Neuronal stem cell (in vitro differentiated cells): ENCODE results near the gene TANGO6.

Experiments used
- DNase-seq: peaks from one replicate; pipeline ENCODE4 v3.0.0-alpha.2; 2013; ENCODE audit warnings: low spot score
- H2AFZ ChIP-seq: one replicate; pipeline ENCODE4 v1.6.1; 2013; ENCODE audit warnings: mild to moderate bottlenecking, low read length, inconsistent platforms
- H2AK5ac ChIP-seq: 2 replicates; pipeline ENCODE4 v1.6.1; 2013; ENCODE audit warnings: low read depth, mild to moderate bottlenecking, inconsistent platforms, low read length, moderate library complexity, mixed read lengths
- H2BK120ac ChIP-seq: 2 replicates; pipeline ENCODE4 v1.6.1; 2013; ENCODE audit warnings: low read depth, mild to moderate bottlenecking, inconsistent platforms, low read length, moderate library complexity, mixed read lengths
- H2BK12ac ChIP-seq: one replicate; pipeline ENCODE4 v1.6.1; 2013; ENCODE audit warnings: low read length, inconsistent platforms
- H2BK15ac ChIP-seq: 2 replicates; pipeline ENCODE4 v1.6.1; 2013; ENCODE audit warnings: mild to moderate bottlenecking, low read length, inconsistent platforms, mixed read lengths
- H2BK5ac ChIP-seq: one replicate; pipeline ENCODE4 v1.6.1; 2013; ENCODE audit warnings: inconsistent platforms, mild to moderate bottlenecking, low read length, moderate library complexity
- H3K14ac ChIP-seq: one replicate; pipeline ENCODE4 v1.6.1; 2013; ENCODE audit warnings: low read length, inconsistent platforms
- H3K18ac ChIP-seq: 2 replicates; pipeline ENCODE4 v1.6.1; 2013; ENCODE audit warnings: low read length, inconsistent platforms
- H3K23ac ChIP-seq: 2 replicates; pipeline ENCODE4 v1.6.1; 2013; ENCODE audit warnings: low read depth, mild to moderate bottlenecking, mixed read lengths, low read length, inconsistent platforms; ENCODE audit not compliant: poor library complexity
- H3K27ac ChIP-seq: replicated peaks from 3 replicates; pipeline ENCODE4 v1.5.1; 2013; ENCODE audit warnings: low read length, inconsistent platforms
- H3K27me3 ChIP-seq, 3 experiments: 2 replicates each; pipeline ENCODE4 v1.6.1; 2013; ENCODE audit warnings: low read length in 3 of 3, mild to moderate bottlenecking in 2 of 3, inconsistent platforms in 1 of 3, low read depth in 1 of 3, mixed read lengths in 1 of 3, moderate library complexity in 1 of 3; ENCODE audit not compliant: control insufficient read depth in 3 of 3, insufficient read depth in 3 of 3
- H3K36me3 ChIP-seq, 2 donors: replicated peaks in 1 of 2; 2 replicates each; pipeline ENCODE4 v1.6.1; 2013; ENCODE audit warnings: low read length in 2 of 2; ENCODE audit not compliant: control insufficient read depth in 2 of 2, insufficient read depth in 2 of 2
- H3K4ac ChIP-seq: 2 replicates; pipeline ENCODE4 v1.6.1; 2013; ENCODE audit warnings: inconsistent platforms, mild to moderate bottlenecking, low read length, moderate library complexity
- H3K4me1 ChIP-seq, 2 donors: 1 replicate in 1 of 2; 2 replicates in 1 of 2; pipeline ENCODE4 v1.6.1; 2013; ENCODE audit warnings: low read length in 2 of 2, low read depth in 1 of 2; ENCODE audit not compliant: control insufficient read depth in 2 of 2, insufficient read depth in 1 of 2
- H3K4me2 ChIP-seq: one replicate; pipeline ENCODE4 v1.6.1; 2013; ENCODE audit warnings: mild to moderate bottlenecking, low read length, inconsistent platforms; ENCODE audit not compliant: insufficient read depth, poor library complexity, severe bottlenecking
- H3K4me3 ChIP-seq, 2 donors: 2 replicates each; pipeline ENCODE4 v1.5.1; 2013; ENCODE audit warnings: low read length in 2 of 2, mild to moderate bottlenecking in 2 of 2, inconsistent platforms in 1 of 2, moderate library complexity in 1 of 2
- H3K79me1 ChIP-seq: one replicate; pipeline ENCODE4 v1.6.1; 2013; ENCODE audit warnings: low read depth, mild to moderate bottlenecking, inconsistent platforms, low read length, moderate library complexity
- H3K9ac ChIP-seq: one replicate; pipeline ENCODE4 v1.6.1; 2013; ENCODE audit warnings: mild to moderate bottlenecking, low read depth, low read length, inconsistent platforms; ENCODE audit not compliant: poor library complexity
- H3K9me3 ChIP-seq, 2 donors: replicated peaks in 1 of 2; 2 replicates each; pipeline versions ENCODE3 to v1.6.1; 2013; ENCODE audit warnings: low read length in 2 of 2, mild to moderate bottlenecking in 2 of 2, inconsistent platforms in 1 of 2, low read depth in 1 of 2, mixed read lengths in 1 of 2, moderate library complexity in 1 of 2; ENCODE audit not compliant: control insufficient read depth in 2 of 2, insufficient read depth in 1 of 2
- H4K8ac ChIP-seq: one replicate; pipeline ENCODE4 v1.6.1; 2013; ENCODE audit warnings: low read depth, mild to moderate bottlenecking, inconsistent platforms, low read length, moderate library complexity
- H4K91ac ChIP-seq: one replicate; pipeline ENCODE4 v1.6.1; 2013; ENCODE audit warnings: low read length, low read depth, mild to moderate bottlenecking, inconsistent platforms; ENCODE audit not compliant: poor library complexity
- WGBS, 2 donors: extraction: QIAGEN DNeasy Blood & Tissue Kit; methylation state at CpG; one replicate each; pipeline ENCODE4 v1.1.7; 2013; ENCODE audit warnings: missing lambda C conversion rate in 2 of 2, mixed read lengths in 1 of 2; ENCODE audit not compliant: insufficient read length in 2 of 2, insufficient replicate concordance in 1 of 2; ENCODE audit errors: extremely low coverage in 2 of 2; 5-methylcytosine and 5-hydroxymethylcytosine counted together

Gene TANGO6

DNA sequence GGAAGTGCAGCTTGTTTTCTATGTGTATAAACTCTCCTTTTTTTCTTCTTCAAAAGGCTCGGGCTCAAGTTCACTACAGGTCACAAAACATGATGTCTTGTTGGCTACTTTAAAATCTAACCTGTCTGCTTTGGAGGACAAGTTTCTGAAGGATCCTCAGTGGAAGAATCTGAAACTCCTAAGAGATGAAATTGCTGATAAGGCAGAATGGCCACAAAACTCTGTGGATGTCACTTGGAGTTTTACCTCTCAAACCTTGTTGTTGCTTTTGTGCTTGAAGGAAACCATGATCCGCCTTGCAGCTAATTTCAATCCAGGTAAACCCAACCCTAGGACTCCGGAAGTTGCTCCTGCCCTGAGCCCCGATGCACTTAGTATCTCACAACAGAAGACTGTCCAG lies 16.5 kb downstream of the TANGO6 start:
- no peak for DNase-seq
- no peak overlapping the region for H3K4ac ChIP-seq
- no peak overlapping the region for H3K4me2 ChIP-seq

GRCh38 chr16:68860978-68861892 lies 17.9 kb downstream of the TANGO6 start:
- no peak for DNase-seq
- Histone ChIP-seq H2BK5ac (no peak overlapping the region), H4K91ac (no peak overlapping the region), H3K4me1 (no peaks in the 10 kb centered on the region), H2BK15ac (no peak overlapping the region), H3K9ac (no peak overlapping the region), H4K8ac (no peak overlapping the region), H3K23ac (no peak overlapping the region), H2BK12ac (no peak overlapping the region), H2BK120ac (no peak overlapping the region), H3K4me2 (no peak overlapping the region), H3K18ac (no peak overlapping the region), H3K36me3 (peaks cover 6 to 23% of the 10 kb centered on the region in 2 donors), H3K27ac (no peak overlapping the region), H3K14ac (no peak overlapping the region), H3K27me3 (no peaks in the 10 kb centered on the region), H3K79me1 (no peaks in the 10 kb centered on the region), H2AFZ (no peak overlapping the region), H3K4ac (no peak overlapping the region), H3K9me3 (no peaks in the 10 kb centered on the region), H2AK5ac (no peak overlapping the region), H3K4me3 (no peak overlapping the region)
- WGBS, 2 donors = no CpG with 5 or more reads among the region's 15 CpGs

More for the DNA sequence above, 16.5 kb downstream of the TANGO6 start:
- Histone ChIP-seq H2BK15ac (no peak overlapping the region), H4K8ac (no peak overlapping the region), H3K14ac (no peak overlapping the region), H2BK5ac (no peak overlapping the region), H2BK12ac (no peak overlapping the region), H4K91ac (no peak overlapping the region), H3K79me1 (no peaks in the 10 kb centered on the region), H2BK120ac (no peak overlapping the region), H3K9ac (no peak overlapping the region), H3K4me3 (no peak overlapping the region), H2AFZ (no peak overlapping the region), H3K18ac (no peak overlapping the region), H2AK5ac (no peak overlapping the region), H3K27ac (no peak overlapping the region), H3K23ac (no peak overlapping the region), H3K9me3 (no peaks in the 10 kb centered on the region), H3K36me3 (peaks cover 4 to 23% of the 10 kb centered on the region in 2 donors), H3K27me3 (no peaks in the 10 kb centered on the region), H3K4me1 (no peaks in the 10 kb centered on the region)
- no CpG with 5 or more reads among the region's 4 CpGs for WGBS, 2 donors

DNA sequence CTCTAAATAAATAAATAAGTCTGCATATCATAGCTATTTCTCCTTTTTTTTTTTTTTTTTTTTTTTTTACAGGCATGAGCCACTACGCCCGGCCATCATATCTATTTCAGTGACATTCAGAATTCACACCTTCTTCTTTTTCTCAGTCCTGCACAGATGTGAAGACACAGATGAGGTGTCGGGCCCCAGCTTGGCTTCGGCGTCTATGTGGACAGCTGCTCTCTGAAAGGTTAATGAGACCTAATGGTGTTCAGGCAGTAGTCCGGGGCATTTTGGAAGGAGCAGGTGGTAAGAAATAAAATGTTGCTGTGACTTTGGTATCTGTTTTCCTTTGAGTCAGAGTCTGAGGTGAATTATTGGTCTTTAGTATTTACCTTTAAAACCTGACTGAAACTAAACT lies 23.6 kb downstream of the TANGO6 start:
- Histone ChIP-seq H2BK12ac (no peak overlapping the region), H3K27me3 (no peaks in the 10 kb centered on the region), H3K9ac (no peak overlapping the region), H4K91ac (no peak overlapping the region), H3K4ac (no peak overlapping the region), H3K4me1 (no peaks in the 10 kb centered on the region), H3K4me2 (no peak overlapping the region), H2AFZ (no peak overlapping the region), H3K23ac (no peak overlapping the region), H2BK120ac (no peak overlapping the region), H3K18ac (no peak overlapping the region), H3K4me3 (no peak overlapping the region), H2BK15ac (no peak overlapping the region), H3K9me3 (no peaks in the 10 kb centered on the region), H3K14ac (no peak overlapping the region), H2BK5ac (no peak overlapping the region), H4K8ac (no peak overlapping the region), H3K27ac (no peak overlapping the region), H3K79me1 (no peaks in the 10 kb centered on the region), H3K36me3 (peaks cover 1 to 17% of the 10 kb centered on the region in 2 donors), H2AK5ac (no peak overlapping the region)
- no CpG with 5 or more reads among the region's 6 CpGs for WGBS, 2 donors
- no peak for DNase-seq

DNA sequence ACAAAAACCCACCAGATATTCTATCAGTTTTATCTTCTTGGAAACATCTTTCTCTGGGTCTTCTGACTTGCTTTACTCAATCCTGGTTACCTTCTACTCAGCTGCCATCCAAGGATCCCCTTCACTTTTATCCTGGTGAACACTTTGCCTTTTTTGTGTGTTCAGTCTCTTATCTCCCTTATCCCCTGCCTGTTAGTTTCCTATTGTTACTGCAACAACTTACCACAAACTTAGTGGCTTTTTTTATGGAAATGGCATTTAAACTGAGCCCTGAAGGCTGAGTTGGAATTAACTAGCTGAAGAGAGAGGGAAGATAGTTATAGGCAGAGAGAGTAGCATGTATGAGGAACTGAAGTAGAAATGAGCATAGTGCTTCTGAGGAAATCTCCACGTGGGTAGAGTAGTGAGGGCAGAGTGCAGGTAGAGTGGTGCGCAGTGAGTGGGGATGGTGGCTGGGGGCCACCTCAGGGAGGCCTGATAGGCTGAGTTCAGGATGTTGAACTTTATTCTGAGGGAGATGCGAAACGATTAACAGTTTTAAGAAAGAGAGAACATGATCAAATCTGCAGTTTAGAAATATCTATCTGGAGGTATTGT lies 26.3 kb downstream of the TANGO6 start:
- DNase-seq = no peak
- no peak overlapping the region for H2AFZ ChIP-seq
- H3K27me3 ChIP-seq = no peaks in the 10 kb centered on the region
- H3K4me2 ChIP-seq = no peak overlapping the region
- H4K8ac ChIP-seq = no peak overlapping the region
- H2BK5ac ChIP-seq = no peak overlapping the region
- H3K14ac ChIP-seq = no peak overlapping the region
- peaks cover 4 to 5% of the 10 kb centered on the region in 2 donors for H3K4me1 ChIP-seq
- H3K4ac ChIP-seq = no peak overlapping the region
- H3K27ac ChIP-seq = no peak overlapping the region
- H3K79me1 ChIP-seq = no peaks in the 10 kb centered on the region
- H3K9ac ChIP-seq = no peak overlapping the region
- no peak overlapping the region for H3K23ac ChIP-seq
- no peak overlapping the region for H2BK12ac ChIP-seq
- H2AK5ac ChIP-seq = no peak overlapping the region
- no peak overlapping the region for H2BK15ac ChIP-seq
- no peak overlapping the region for H2BK120ac ChIP-seq
- no peak overlapping the region for H4K91ac ChIP-seq
- WGBS, 2 donors = no CpG with 5 or more reads among the region's 4 CpGs
- H3K9me3 ChIP-seq = no peaks in the 10 kb centered on the region
- H3K18ac ChIP-seq = no peak overlapping the region
- H3K4me3 ChIP-seq = no peak overlapping the region
- H3K36me3 ChIP-seq = peaks cover 1 to 7% of the 10 kb centered on the region in 2 donors
